Measurements from ENCODE around the gene CSN3.

CSN3 gene

GRCh38 chr4:70298051-70298450 lies 55.7 kb downstream of the CSN3 start:
- DNase-seq: no peak

GRCh38 chr4:70299643-70300042 lies 57.2 kb downstream of the CSN3 start:
- no peak for DNase-seq

GRCh38 chr4:70300215-70300614 lies 57.8 kb downstream of the CSN3 start:
- no peak for DNase-seq
